ENCODE results near the gene CLEC16A. TPM values are rescaled to one million over a fixed set of nuclear protein-coding genes. Genes with fewer than 3 reads are reported as not detected.

The CLEC16A gene
- total and polyA plus RNA-seq, 2 donors (not counting 1 experiment from before 2014, with no cell fraction given): 21.9 to 79.5 TPM

DNA sequence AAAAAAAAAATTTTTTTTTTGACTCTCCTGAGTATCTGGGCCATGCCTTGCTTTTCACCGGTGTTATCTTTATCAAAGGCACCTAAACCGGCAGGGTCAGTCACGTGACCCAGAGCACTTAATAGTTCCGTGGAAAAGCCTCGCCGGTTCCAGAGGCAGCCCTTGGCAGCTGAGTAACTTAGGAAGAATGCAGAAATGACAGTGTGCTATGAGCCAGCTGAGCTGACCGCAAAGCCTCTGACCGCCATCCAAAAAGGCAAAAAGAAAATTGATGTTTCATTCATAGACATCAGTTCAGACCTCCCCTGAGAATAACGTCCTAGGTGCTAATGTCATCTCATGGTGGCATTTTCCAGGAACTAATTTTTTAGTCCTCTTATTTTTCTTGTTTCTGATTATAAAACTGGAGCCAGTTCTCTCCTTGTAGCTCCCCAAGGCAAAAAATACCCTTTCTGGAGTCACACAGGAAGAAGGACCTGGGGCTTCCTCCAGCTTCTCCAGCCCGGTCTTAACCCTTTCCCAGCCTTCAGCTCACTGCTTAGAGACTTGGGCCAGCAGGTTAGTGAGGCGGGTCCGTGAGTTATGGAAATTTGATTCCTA is 189.1 kb downstream of the CLEC16A start:
- Mint-ChIP-seq H3K4me3 (no peak overlapping the region), H3K27me3 (no peaks in the 10 kb centered on the region), H3K9me3 (ENCODE audit: insufficient read depth) (no peaks in the 10 kb centered on the region), H3K27ac (no peak overlapping the region), H3K4me1 (peaks cover 17% of the 10 kb centered on the region)
- intact Hi-C loops (cut with micrococcal nuclease): no loop called here
- Histone ChIP-seq H3K4me2 (replicated peaks; ENCODE audit: low read depth, low read length, poor library complexity, severe bottlenecking) (no peak overlapping the region), H3K4me3 (ENCODE audit: control extremely low read depth in 1 of 5, extremely low read depth in 1 of 5, insufficient read depth in 1 of 5, low read depth in 2 of 5, low read length in 4 of 5) (no peak overlapping the region), H4K20me1 (ENCODE audit: control insufficient read depth, insufficient read depth, low read length, poor library complexity, severe bottlenecking) (peaks cover 15% of the 10 kb centered on the region), H3K79me2 (ENCODE audit: control insufficient read depth, insufficient read depth, low read length) (no peaks in the 10 kb centered on the region), H2AFZ (ENCODE audit: insufficient read depth, low read depth, low read length, poor library complexity, severe bottlenecking) (no peak overlapping the region), H3K4me1 (ENCODE audit: control insufficient read depth in 2 of 2, insufficient read depth in 2 of 2, low read length in 2 of 2) (no peaks in the 10 kb centered on the region), H3K36me3 (replicated peaks in 1 of 2; ENCODE audit: control extremely low read depth in 1 of 2, control insufficient read depth in 1 of 2, extremely low read depth in 1 of 2, insufficient read depth in 2 of 2, low read length in 1 of 2) (peaks cover 0 to 47% of the 10 kb centered on the region in 2 experiments), H3K27ac (ENCODE audit: low read length in 2 of 2) (no peak overlapping the region), H3K27me3 (replicated peaks in 1 of 4; ENCODE audit: control extremely low read depth in 1 of 4, control insufficient read depth in 3 of 4, insufficient read depth in 4 of 4, low read length in 3 of 4) (no peaks in the 10 kb centered on the region), H3K9ac (ENCODE audit: low read length) (no peak overlapping the region), H3K9me3 (ENCODE audit: control extremely low read depth in 1 of 3, control insufficient read depth in 2 of 3, insufficient read depth in 1 of 3, low read length in 2 of 3) (peaks cover 0 to 4% (median 0%) of the 10 kb centered on the region in 3 donors)
- CTCF ChIA-PET: interaction anchor here (0.5 to 1.0 kb wide), 2 partner anchors 123 to 398 kb away, joined by 3 read pairs; partner anchors contain the start of gene SOCS1
- TF ChIP-seq EZH2 (IDR thresholded peaks at IDR 0.05; ENCODE audit: borderline replicate concordance, insufficient read depth, low read depth, low read length, poor library complexity, severe bottlenecking): no peak
- no peak for TF ChIP-seq CTCF (IDR thresholded peaks at IDR 0.05)
- POLR2A ChIA-PET: interaction anchor here (0.6 to 1.3 kb wide), 3 partner anchors 63 to 207 kb away, joined by 3 to 4 read pairs (median 3); partner anchors contain the start of gene SOCS1
- 85% methylated on average over 11 of the region's 12 CpGs for WGBS (ENCODE audit: insufficient coverage)
- DNase-seq (no peak), ATAC-seq (ENCODE audit: low read depth) (no peak)

GRCh38 chr16:11134722-11135463 is 190.5 kb downstream of the CLEC16A start:
- H3K9me3 ChIP-seq (ENCODE audit: control extremely low read depth in 1 of 3, control insufficient read depth in 2 of 3, insufficient read depth in 1 of 3, low read length in 2 of 3): peaks cover 0 to 4% (median 0%) of the 10 kb centered on the region in 3 donors
- H3K4me1 Mint-ChIP-seq: peaks cover 16% of the 10 kb centered on the region
- POLR2A ChIA-PET: interaction anchor here (1.3 kb wide), 1 partner anchor 120 kb away, joined by 4 read pairs; the partner anchor contains the start of gene SOCS1
- H3K36me3 ChIP-seq (replicated peaks in 1 of 2; ENCODE audit: control extremely low read depth in 1 of 2, control insufficient read depth in 1 of 2, extremely low read depth in 1 of 2, insufficient read depth in 2 of 2, low read length in 1 of 2): peaks cover 0 to 50% of the 10 kb centered on the region in 2 experiments
- H3K4me3 ChIP-seq (ENCODE audit: control extremely low read depth in 1 of 5, extremely low read depth in 1 of 5, insufficient read depth in 1 of 5, low read depth in 2 of 5, low read length in 4 of 5): no peak overlapping the region
- H4K20me1 ChIP-seq (ENCODE audit: control insufficient read depth, insufficient read depth, low read length, poor library complexity, severe bottlenecking): peaks cover 15% of the 10 kb centered on the region
- no peaks in the 10 kb centered on the region for H3K27me3 Mint-ChIP-seq
- H3K79me2 ChIP-seq (ENCODE audit: control insufficient read depth, insufficient read depth, low read length): no peaks in the 10 kb centered on the region
- TF ChIP-seq EZH2 (IDR thresholded peaks at IDR 0.05; ENCODE audit: borderline replicate concordance, insufficient read depth, low read depth, low read length, poor library complexity, severe bottlenecking) (no peak), CTCF (IDR thresholded peaks at IDR 0.05) (no peak)
- H3K27me3 ChIP-seq (replicated peaks in 1 of 4; ENCODE audit: control extremely low read depth in 1 of 4, control insufficient read depth in 3 of 4, insufficient read depth in 4 of 4, low read length in 3 of 4): no peaks in the 10 kb centered on the region
- intact Hi-C loops (cut with micrococcal nuclease): no loop called here
- ATAC-seq (ENCODE audit: low read depth) (no peak), DNase-seq (no peak)
- CTCF ChIA-PET: interaction anchor here (1.0 to 1.2 kb wide), 3 partner anchors 8 to 170 kb away, joined by 3 read pairs; partner anchors contain the start of gene SOCS1
- H3K4me3 Mint-ChIP-seq: no peak overlapping the region
- 96% methylated on average over 6 of the region's 11 CpGs for WGBS (ENCODE audit: insufficient coverage)
- H3K4me1 ChIP-seq (ENCODE audit: control insufficient read depth in 2 of 2, insufficient read depth in 2 of 2, low read length in 2 of 2): no peaks in the 10 kb centered on the region
- no peak overlapping the region for H3K27ac Mint-ChIP-seq
- no peak overlapping the region for H3K4me2 ChIP-seq (replicated peaks; ENCODE audit: low read depth, low read length, poor library complexity, severe bottlenecking)
- no peaks in the 10 kb centered on the region for H3K9me3 Mint-ChIP-seq (ENCODE audit: insufficient read depth)
- H3K27ac ChIP-seq (ENCODE audit: low read length in 2 of 2): no peak overlapping the region
- H3K9ac ChIP-seq (ENCODE audit: low read length): no peak overlapping the region
- H2AFZ ChIP-seq (ENCODE audit: insufficient read depth, low read depth, low read length, poor library complexity, severe bottlenecking): no peak overlapping the region
